ENCODE results near the gene MRPS27. TPM values are rescaled to one million over a fixed set of nuclear protein-coding genes. Genes with fewer than 3 reads are reported as not detected.

MRPS27 gene
- total RNA-seq, 2 experiments from 2014 or later = 25.0 to 26.1 TPM

DNA sequence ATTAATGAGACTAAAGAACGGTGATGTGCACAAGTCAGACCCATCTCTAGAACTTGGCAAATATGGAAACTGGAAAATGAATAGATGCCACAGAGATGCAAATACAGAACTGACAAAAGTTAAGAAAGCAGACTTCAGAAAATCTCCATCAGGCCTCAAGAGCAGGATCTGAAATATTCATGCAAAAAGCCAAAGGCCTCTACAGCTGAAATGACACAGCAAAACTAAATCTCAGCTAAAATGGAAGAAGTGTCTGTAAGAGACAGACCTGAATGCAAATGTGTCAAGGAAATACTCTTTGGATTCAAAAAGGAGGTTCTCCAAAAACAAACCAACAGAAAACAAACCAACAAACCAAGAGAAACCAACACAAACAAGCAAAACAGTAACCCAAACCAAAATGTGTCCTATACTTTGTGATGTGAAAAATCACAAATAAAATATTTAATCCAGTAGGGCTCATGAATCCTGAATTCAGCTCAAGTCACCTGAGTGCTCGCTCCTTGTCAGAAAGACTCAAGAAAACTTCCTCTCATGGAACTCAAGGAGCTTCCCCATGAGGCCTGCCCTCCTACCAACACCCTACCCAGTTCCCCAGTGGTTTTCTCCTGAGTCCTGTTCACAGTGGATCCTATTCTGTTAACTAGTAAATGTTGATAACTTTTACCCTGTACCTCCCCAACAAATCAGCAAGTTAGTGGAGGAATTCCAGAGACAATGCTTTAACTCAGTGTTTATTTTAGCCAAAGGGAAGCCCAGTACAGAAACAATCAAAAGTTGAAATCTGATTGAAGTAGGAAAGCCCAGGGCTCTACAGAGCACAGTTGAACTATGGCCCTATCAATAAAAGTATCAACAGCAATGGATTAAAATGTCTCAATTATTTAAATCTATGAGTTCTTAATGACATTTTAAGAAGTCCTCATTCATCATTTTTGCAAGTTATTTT is 14.6 kb downstream of the MRPS27 start:
- Mint-ChIP-seq H3K27ac (no peak overlapping the region), H3K9me3 (no peaks in the 10 kb centered on the region), H3K27me3 (no peaks in the 10 kb centered on the region), H3K4me1 (ENCODE audit: low read depth) (peaks cover 28% of the 10 kb centered on the region), H3K4me3 (peak overlapping the region; percentile 35), H3K36me3 (ENCODE audit: low read depth) (peaks cover 42% of the 10 kb centered on the region)
- Histone ChIP-seq H3K27me3 (ENCODE audit: control insufficient read depth in 1 of 2, insufficient read depth in 2 of 2, low read length in 2 of 2) (no peaks in the 10 kb centered on the region), H3K4me3 (ENCODE audit: low read length) (no peak overlapping the region), H3K9me3 (ENCODE audit: control insufficient read depth in 1 of 2, insufficient read depth in 1 of 2, low read length in 2 of 2) (no peaks in the 10 kb centered on the region), H3K36me3 (ENCODE audit: insufficient read depth, low read length) (peaks cover 17% of the 10 kb centered on the region), H3K4me1 (ENCODE audit: insufficient read depth, low read length) (peaks cover 12% of the 10 kb centered on the region), H3K27ac (ENCODE audit: low read depth in 1 of 2, low read length in 2 of 2) (no peak overlapping the region)
- intact Hi-C loops (cut with DNase I, micrococcal nuclease) = loop anchor here (5.0 to 10.0 kb wide), 3 partner anchors 523 to 721 kb away; partner anchors contain the start of gene MCCC2 (in 1 of the 2)
- CTCF ChIA-PET = interaction anchor here (1.4 kb wide), 1 partner anchor 14 kb away, joined by 3 read pairs; the partner anchor contains the start of genes MRPS27 and PTCD2
- no peak for ATAC-seq (ENCODE audit: poor library complexity)
- no peak for DNase-seq
- TF ChIP-seq, protein P1, sequence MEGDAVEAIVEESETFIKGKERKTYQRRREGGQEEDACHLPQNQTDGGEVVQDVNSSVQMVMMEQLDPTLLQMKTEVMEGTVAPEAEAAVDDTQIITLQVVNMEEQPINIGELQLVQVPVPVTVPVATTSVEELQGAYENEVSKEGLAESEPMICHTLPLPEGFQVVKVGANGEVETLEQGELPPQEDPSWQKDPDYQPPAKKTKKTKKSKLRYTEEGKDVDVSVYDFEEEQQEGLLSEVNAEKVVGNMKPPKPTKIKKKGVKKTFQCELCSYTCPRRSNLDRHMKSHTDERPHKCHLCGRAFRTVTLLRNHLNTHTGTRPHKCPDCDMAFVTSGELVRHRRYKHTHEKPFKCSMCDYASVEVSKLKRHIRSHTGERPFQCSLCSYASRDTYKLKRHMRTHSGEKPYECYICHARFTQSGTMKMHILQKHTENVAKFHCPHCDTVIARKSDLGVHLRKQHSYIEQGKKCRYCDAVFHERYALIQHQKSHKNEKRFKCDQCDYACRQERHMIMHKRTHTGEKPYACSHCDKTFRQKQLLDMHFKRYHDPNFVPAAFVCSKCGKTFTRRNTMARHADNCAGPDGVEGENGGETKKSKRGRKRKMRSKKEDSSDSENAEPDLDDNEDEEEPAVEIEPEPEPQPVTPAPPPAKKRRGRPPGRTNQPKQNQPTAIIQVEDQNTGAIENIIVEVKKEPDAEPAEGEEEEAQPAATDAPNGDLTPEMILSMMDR (IDR thresholded peaks at IDR 0.05) = no peak
- POLR2A ChIA-PET = interaction anchor here (0.9 kb wide), 1 partner anchor 13 kb away, joined by 3 read pairs; no protein-coding TSS in a partner anchor

DNA sequence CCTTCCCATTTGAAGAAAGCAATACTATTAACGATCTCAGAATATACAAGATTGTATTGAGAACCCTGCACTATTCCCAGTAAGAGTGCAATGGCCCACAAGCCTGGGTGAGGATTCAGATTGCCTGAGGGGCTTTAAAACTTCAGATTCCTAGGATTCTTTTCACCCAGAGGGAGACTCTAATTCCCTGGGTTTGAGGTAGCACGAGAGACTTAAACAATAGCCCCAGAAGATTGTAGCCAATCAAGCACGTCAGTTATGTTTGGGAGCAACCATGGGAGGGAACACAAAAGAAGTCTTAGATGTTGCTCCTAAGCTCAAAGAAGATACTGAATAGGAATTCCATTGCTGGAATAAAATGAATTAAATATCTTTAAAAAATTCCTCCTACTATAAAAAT is 17.9 kb downstream of the MRPS27 start:
- no peaks in the 10 kb centered on the region for H3K9me3 Mint-ChIP-seq
- no peaks in the 10 kb centered on the region for H3K27me3 Mint-ChIP-seq
- peaks cover 43% of the 10 kb centered on the region for H3K36me3 Mint-ChIP-seq (ENCODE audit: low read depth)
- intact Hi-C loops (cut with DNase I, micrococcal nuclease) = loop anchor here in 1 of 2 experiments (10.0 kb wide), 2 partner anchors 543 to 717 kb away; partner anchors contain the start of gene MCCC2
- Histone ChIP-seq H3K27me3 (ENCODE audit: control insufficient read depth in 1 of 2, insufficient read depth in 2 of 2, low read length in 2 of 2) (no peaks in the 10 kb centered on the region), H3K4me3 (ENCODE audit: low read length) (no peak overlapping the region), H3K9me3 (ENCODE audit: control insufficient read depth in 1 of 2, insufficient read depth in 1 of 2, low read length in 2 of 2) (no peaks in the 10 kb centered on the region), H3K36me3 (ENCODE audit: insufficient read depth, low read length) (peaks cover 8% of the 10 kb centered on the region), H3K27ac (ENCODE audit: low read depth in 1 of 2, low read length in 2 of 2) (no peak overlapping the region), H3K4me1 (ENCODE audit: insufficient read depth, low read length) (no peaks in the 10 kb centered on the region)
- H3K4me3 Mint-ChIP-seq = no peak overlapping the region
- ChIA-PET POLR2A (no interaction called here), CTCF (no interaction called here)
- H3K4me1 Mint-ChIP-seq (ENCODE audit: low read depth) = peaks cover 29% of the 10 kb centered on the region
- no peak overlapping the region for H3K27ac Mint-ChIP-seq
- TF ChIP-seq, protein P1 (IDR thresholded peaks at IDR 0.05) = no peak
- DNase-seq (no peak), ATAC-seq (ENCODE audit: poor library complexity) (no peak)

DNA sequence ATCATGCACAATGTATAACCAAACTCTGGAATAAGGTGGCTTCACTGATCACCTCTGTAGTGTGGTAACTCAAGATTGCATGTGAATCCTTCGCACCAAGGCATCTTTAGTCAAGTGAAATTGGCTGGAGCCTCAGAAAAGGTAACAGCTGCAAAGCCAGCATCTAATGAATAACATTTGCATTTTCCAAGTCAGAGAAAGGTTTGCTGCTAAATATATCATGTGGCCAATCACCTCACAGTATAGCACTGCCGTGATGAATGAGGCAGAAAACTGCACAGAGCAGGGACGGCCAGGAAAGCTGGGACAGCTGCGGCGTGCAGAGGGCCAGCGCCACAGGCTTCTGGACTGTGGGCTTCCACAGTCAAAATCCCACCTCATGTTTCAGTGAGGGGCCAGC is 18.5 kb downstream of the MRPS27 start:
- H3K36me3 ChIP-seq (ENCODE audit: insufficient read depth, low read length) = peaks cover 14% of the 10 kb centered on the region
- CTCF ChIA-PET = no interaction called here
- H3K27ac ChIP-seq (ENCODE audit: low read depth in 1 of 2, low read length in 2 of 2) = no peak overlapping the region
- TF ChIP-seq, protein P1 (IDR thresholded peaks at IDR 0.05) = no peak
- intact Hi-C loops (cut with DNase I, micrococcal nuclease) = loop anchor here in 1 of 2 experiments (10.0 kb wide), 2 partner anchors 543 to 717 kb away; partner anchors contain the start of gene MCCC2
- H3K4me3 Mint-ChIP-seq = no peak overlapping the region
- no peaks in the 10 kb centered on the region for H3K4me1 ChIP-seq (ENCODE audit: insufficient read depth, low read length)
- no peaks in the 10 kb centered on the region for H3K9me3 Mint-ChIP-seq
- ATAC-seq (ENCODE audit: poor library complexity) (no peak), DNase-seq (no peak)
- H3K27me3 ChIP-seq (ENCODE audit: control insufficient read depth in 1 of 2, insufficient read depth in 2 of 2, low read length in 2 of 2) = no peaks in the 10 kb centered on the region
- H3K4me1 Mint-ChIP-seq (ENCODE audit: low read depth) = peaks cover 28% of the 10 kb centered on the region
- H3K27me3 Mint-ChIP-seq = no peaks in the 10 kb centered on the region
- no peak overlapping the region for H3K4me3 ChIP-seq (ENCODE audit: low read length)
- POLR2A ChIA-PET = no interaction called here
- no peaks in the 10 kb centered on the region for H3K9me3 ChIP-seq (ENCODE audit: control insufficient read depth in 1 of 2, insufficient read depth in 1 of 2, low read length in 2 of 2)
- H3K27ac Mint-ChIP-seq = no peak overlapping the region
- peaks cover 49% of the 10 kb centered on the region for H3K36me3 Mint-ChIP-seq (ENCODE audit: low read depth)

Data from CD4-positive, alpha-beta T cell (primary cell).